SK-N-SH treated with all-trans-retinoic acid at 6 μM for 48 hours (cell line): ENCODE results near the gene RGS12.

Source experiments
- ATAC-seq: fragments of 200-7000 bp; cut with Tn5 transposase; 3 replicates; pipeline ENCODE4 v1.9.1; 2020; ENCODE audit warnings: mild to moderate bottlenecking, moderate library complexity
- ARNTL ChIP-seq: fragments of 450-650 bp; formaldehyde crosslinking; IDR thresholded peaks from 2 replicates; pipeline ENCODE4 v1.5.0; 2020; ENCODE audit warnings: low read depth, mild to moderate bottlenecking, moderate library complexity, borderline replicate concordance
- BACH2 ChIP-seq: fragments of 250-450 bp; sonication (Bioruptor Pico); IDR thresholded peaks from 2 replicates; pipeline ENCODE4 v1.9.0; 2021; ENCODE audit warnings: mild to moderate bottlenecking, borderline replicate concordance
- CSDC2 ChIP-seq: fragments of 250-450 bp; sonication (Bioruptor Pico); IDR thresholded peaks from 2 replicates; pipeline ENCODE4 v1.5.0; 2020; ENCODE audit warnings: mild to moderate bottlenecking, moderate library complexity
- ESRRG ChIP-seq: fragments of 250-450 bp; sonication (Bioruptor Pico); IDR thresholded peaks from 2 replicates; pipeline ENCODE4 v1.6.1; 2021; ENCODE audit warnings: mild to moderate bottlenecking
- GLIS3 ChIP-seq: fragments of 250-450 bp; sonication (Bioruptor Pico); IDR thresholded peaks from 2 replicates; pipeline ENCODE4 v1.5.0; 2020; ENCODE audit warnings: mild to moderate bottlenecking, moderate library complexity
- ISL1 ChIP-seq: fragments of 250-450 bp; sonication (Bioruptor Pico); IDR thresholded peaks from 2 replicates; pipeline ENCODE4 v2.1.2; 2022; ENCODE audit warnings: mild to moderate bottlenecking, moderate library complexity
- OSR1 ChIP-seq: fragments of 250-450 bp; sonication (Bioruptor Pico); IDR thresholded peaks from 2 replicates; pipeline ENCODE4 v1.8.0; 2022; ENCODE audit warnings: moderate library complexity, mild to moderate bottlenecking, inconsistent platforms
- PPARA ChIP-seq: fragments of 250-450 bp; sonication (Bioruptor Pico); IDR thresholded peaks from 2 replicates; pipeline ENCODE4 v1.5.0; 2020; ENCODE audit warnings: mild to moderate bottlenecking, borderline replicate concordance
- RARB ChIP-seq: fragments of 250-450 bp; sonication (Bioruptor Pico); IDR thresholded peaks from 2 replicates; pipeline ENCODE4 v1.8.0; 2021; ENCODE audit warnings: mild to moderate bottlenecking, moderate library complexity
- SNAI2 ChIP-seq: fragments of 250-450 bp; sonication (Bioruptor Pico); IDR thresholded peaks from 2 replicates; pipeline ENCODE4 v1.5.0; 2020; ENCODE audit warnings: mild to moderate bottlenecking, moderate library complexity
- TCF4 ChIP-seq: fragments of 250-450 bp; sonication (Bioruptor Pico); IDR thresholded peaks from 2 replicates; pipeline ENCODE4 v1.8.0; 2021; ENCODE audit warnings: mild to moderate bottlenecking, moderate library complexity, borderline replicate concordance
- TOX ChIP-seq: fragments of 250-450 bp; sonication (Bioruptor Pico); IDR thresholded peaks from 2 replicates; pipeline ENCODE4 v1.8.0; 2021; ENCODE audit warnings: mild to moderate bottlenecking, moderate library complexity, borderline replicate concordance
- ZFP3 ChIP-seq: fragments of 250-450 bp; sonication (Bioruptor Pico); IDR thresholded peaks from 2 replicates; pipeline ENCODE4 v1.5.0; 2020; ENCODE audit warnings: mild to moderate bottlenecking, moderate library complexity
- ZNF70 ChIP-seq: fragments of 450-650 bp; formaldehyde crosslinking; IDR thresholded peaks from 2 replicates; pipeline ENCODE4 v1.5.0; 2020; ENCODE audit warnings: mild to moderate bottlenecking, moderate library complexity
- ZNF8 ChIP-seq: fragments of 450-650 bp; formaldehyde crosslinking; IDR thresholded peaks from 2 replicates; pipeline ENCODE4 v1.5.0; 2020; ENCODE audit warnings: mild to moderate bottlenecking, moderate library complexity
- TF ChIP-seq, protein P1 (sequence below): fragments of 250-450 bp; sonication (Bioruptor Pico); IDR thresholded peaks from 2 replicates; pipeline ENCODE4 v1.5.0; 2020; ENCODE audit warnings: mild to moderate bottlenecking, moderate library complexity
- TF ChIP-seq, protein P2 (sequence below): fragments of 250-450 bp; sonication (Bioruptor Pico); IDR thresholded peaks from 2 replicates; pipeline ENCODE4 v1.5.1; 2021; ENCODE audit warnings: mild to moderate bottlenecking, moderate library complexity
- TF ChIP-seq, protein P3 (sequence below): fragments of 250-450 bp; sonication (Bioruptor Pico); IDR thresholded peaks from 2 replicates; pipeline ENCODE4 v1.8.0; 2020; ENCODE audit warnings: mild to moderate bottlenecking, moderate library complexity, borderline replicate concordance
- TF ChIP-seq, protein P4 (sequence below): fragments of 250-450 bp; sonication (Bioruptor Pico); IDR thresholded peaks from 2 replicates; pipeline ENCODE4 v1.5.1; 2020; ENCODE audit warnings: low read depth, mild to moderate bottlenecking, moderate library complexity
- TF ChIP-seq, protein P5 (sequence below): fragments of 250-450 bp; sonication (Bioruptor Pico); IDR thresholded peaks from 2 replicates; pipeline ENCODE4 v1.8.0; 2021; ENCODE audit warnings: low read depth, mild to moderate bottlenecking, moderate library complexity, borderline replicate concordance

The RGS12 gene

DNA sequence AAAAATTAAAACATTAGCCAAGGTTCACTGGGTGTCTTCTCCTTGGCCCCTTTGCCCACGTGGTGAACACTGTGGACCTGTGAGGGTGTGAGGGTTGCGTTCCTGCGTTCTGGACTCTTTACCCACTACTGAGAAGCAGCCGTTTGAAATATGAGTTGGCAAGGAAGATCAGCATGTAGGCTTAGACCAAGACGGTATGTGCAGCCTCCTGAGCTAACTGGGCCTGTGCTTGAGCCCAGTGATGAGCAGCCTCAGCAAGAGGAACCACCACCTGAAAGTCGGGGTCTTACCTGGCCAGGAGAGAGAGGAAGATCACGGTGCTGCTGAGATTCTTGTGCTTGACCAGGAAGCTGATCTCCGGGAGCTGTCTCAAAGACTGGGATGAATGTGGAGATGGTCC lies 19.5 kb downstream of the RGS12 start:
- TF ChIP-seq BACH2 (CRISPR knock-in tag) (no peak), ZNF8 (CRISPR knock-in tag) (no peak), ARNTL (no peak), SNAI2 (CRISPR knock-in tag) (no peak), RARB (CRISPR knock-in tag) (no peak), ZNF70 (CRISPR knock-in tag) (no peak), ZFP3 (CRISPR knock-in tag) (no peak), ESRRG (CRISPR knock-in tag) (no peak)
- TF ChIP-seq, protein P1, sequence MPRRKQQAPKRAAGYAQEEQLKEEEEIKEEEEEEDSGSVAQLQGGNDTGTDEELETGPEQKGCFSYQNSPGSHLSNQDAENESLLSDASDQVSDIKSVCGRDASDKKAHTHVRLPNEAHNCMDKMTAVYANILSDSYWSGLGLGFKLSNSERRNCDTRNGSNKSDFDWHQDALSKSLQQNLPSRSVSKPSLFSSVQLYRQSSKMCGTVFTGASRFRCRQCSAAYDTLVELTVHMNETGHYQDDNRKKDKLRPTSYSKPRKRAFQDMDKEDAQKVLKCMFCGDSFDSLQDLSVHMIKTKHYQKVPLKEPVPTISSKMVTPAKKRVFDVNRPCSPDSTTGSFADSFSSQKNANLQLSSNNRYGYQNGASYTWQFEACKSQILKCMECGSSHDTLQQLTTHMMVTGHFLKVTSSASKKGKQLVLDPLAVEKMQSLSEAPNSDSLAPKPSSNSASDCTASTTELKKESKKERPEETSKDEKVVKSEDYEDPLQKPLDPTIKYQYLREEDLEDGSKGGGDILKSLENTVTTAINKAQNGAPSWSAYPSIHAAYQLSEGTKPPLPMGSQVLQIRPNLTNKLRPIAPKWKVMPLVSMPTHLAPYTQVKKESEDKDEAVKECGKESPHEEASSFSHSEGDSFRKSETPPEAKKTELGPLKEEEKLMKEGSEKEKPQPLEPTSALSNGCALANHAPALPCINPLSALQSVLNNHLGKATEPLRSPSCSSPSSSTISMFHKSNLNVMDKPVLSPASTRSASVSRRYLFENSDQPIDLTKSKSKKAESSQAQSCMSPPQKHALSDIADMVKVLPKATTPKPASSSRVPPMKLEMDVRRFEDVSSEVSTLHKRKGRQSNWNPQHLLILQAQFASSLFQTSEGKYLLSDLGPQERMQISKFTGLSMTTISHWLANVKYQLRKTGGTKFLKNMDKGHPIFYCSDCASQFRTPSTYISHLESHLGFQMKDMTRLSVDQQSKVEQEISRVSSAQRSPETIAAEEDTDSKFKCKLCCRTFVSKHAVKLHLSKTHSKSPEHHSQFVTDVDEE (CRISPR knock-in tag): no peak
- TF ChIP-seq, all 23 proteins: peak for 0
- ATAC-seq: no peak

DNA sequence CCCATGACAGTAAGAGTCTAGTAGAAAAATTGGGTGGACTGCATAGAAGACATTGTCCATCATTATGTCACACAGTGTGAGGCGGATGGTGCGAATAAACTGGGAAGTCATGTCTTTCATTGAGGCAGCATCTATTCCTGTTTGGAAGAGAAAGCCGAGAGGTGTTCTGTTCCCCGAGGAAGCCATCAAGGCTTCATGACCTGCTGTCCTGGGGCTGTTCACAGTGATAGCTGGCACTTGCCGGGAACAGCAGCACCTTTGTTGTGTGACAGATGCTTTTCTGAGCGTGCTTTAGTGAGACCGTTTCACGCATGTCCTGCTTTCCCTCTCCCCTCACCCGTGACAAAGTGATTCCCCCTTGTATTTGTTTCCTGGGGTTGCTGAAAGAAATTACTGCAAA lies 20.3 kb downstream of the RGS12 start:
- TF ChIP-seq PPARA (CRISPR knock-in tag) (no peak), OSR1 (CRISPR knock-in tag) (no peak), SNAI2 (CRISPR knock-in tag) (no peak), CSDC2 (CRISPR knock-in tag) (no peak), TOX (no peak), ZFP3 (CRISPR knock-in tag) (no peak), ESRRG (CRISPR knock-in tag) (no peak), TCF4 (CRISPR knock-in tag) (no peak)
- TF ChIP-seq, protein P2, sequence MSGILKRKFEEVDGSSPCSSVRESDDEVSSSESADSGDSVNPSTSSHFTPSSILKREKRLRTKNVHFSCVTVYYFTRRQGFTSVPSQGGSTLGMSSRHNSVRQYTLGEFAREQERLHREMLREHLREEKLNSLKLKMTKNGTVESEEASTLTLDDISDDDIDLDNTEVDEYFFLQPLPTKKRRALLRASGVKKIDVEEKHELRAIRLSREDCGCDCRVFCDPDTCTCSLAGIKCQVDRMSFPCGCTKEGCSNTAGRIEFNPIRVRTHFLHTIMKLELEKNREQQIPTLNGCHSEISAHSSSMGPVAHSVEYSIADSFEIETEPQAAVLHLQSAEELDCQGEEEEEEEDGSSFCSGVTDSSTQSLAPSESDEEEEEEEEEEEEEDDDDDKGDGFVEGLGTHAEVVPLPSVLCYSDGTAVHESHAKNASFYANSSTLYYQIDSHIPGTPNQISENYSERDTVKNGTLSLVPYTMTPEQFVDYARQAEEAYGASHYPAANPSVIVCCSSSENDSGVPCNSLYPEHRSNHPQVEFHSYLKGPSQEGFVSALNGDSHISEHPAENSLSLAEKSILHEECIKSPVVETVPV (CRISPR knock-in tag): no peak
- TF ChIP-seq, protein P1 (CRISPR knock-in tag): no peak
- TF ChIP-seq, protein P3, sequence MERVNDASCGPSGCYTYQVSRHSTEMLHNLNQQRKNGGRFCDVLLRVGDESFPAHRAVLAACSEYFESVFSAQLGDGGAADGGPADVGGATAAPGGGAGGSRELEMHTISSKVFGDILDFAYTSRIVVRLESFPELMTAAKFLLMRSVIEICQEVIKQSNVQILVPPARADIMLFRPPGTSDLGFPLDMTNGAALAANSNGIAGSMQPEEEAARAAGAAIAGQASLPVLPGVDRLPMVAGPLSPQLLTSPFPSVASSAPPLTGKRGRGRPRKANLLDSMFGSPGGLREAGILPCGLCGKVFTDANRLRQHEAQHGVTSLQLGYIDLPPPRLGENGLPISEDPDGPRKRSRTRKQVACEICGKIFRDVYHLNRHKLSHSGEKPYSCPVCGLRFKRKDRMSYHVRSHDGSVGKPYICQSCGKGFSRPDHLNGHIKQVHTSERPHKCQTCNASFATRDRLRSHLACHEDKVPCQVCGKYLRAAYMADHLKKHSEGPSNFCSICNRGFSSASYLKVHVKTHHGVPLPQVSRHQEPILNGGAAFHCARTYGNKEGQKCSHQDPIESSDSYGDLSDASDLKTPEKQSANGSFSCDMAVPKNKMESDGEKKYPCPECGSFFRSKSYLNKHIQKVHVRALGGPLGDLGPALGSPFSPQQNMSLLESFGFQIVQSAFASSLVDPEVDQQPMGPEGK (CRISPR knock-in tag): no peak
- ATAC-seq: no peak

DNA sequence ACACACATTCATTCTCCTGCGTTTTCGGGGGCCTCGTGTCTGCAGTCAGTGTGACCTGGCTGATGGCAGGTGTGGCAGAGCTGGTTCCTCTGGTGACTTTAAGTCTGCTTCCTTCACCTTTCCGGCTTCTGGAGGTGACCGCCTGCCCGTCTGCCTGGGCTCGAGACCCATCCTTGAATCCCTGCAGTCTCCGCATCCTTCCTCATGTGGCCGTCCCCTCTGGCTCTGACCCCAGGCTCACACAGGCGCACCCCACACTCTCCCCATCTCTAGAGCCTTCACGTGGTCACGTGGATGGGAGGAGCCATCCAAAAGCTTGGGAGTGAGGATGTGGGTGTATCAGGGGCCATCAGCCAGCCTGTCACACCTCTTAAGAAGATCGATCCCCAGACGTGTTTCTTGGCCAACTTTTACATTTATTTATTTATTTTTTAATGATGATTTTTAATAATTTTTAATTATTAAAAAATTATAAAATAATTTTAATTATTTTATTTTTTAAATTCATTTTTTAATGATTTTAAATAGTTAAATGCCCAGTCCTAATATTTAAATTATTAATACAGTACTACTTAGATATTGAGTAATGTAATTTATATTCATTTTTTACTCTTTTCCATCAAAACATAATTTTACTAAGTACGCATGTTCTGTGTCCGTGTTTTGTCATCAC lies 20.9 kb downstream of the RGS12 start:
- no peak for ATAC-seq
- TF ChIP-seq OSR1 (CRISPR knock-in tag) (no peak), GLIS3 (CRISPR knock-in tag) (no peak), RARB (CRISPR knock-in tag) (no peak), ARNTL (no peak), ISL1 (CRISPR knock-in tag) (no peak), ZFP3 (CRISPR knock-in tag) (no peak), CSDC2 (CRISPR knock-in tag) (no peak), ESRRG (CRISPR knock-in tag) (no peak), TCF4 (CRISPR knock-in tag) (no peak), TOX (no peak), SNAI2 (CRISPR knock-in tag) (no peak), BACH2 (CRISPR knock-in tag) (no peak)
- TF ChIP-seq, protein P1 (CRISPR knock-in tag): no peak
- TF ChIP-seq, protein P4, sequence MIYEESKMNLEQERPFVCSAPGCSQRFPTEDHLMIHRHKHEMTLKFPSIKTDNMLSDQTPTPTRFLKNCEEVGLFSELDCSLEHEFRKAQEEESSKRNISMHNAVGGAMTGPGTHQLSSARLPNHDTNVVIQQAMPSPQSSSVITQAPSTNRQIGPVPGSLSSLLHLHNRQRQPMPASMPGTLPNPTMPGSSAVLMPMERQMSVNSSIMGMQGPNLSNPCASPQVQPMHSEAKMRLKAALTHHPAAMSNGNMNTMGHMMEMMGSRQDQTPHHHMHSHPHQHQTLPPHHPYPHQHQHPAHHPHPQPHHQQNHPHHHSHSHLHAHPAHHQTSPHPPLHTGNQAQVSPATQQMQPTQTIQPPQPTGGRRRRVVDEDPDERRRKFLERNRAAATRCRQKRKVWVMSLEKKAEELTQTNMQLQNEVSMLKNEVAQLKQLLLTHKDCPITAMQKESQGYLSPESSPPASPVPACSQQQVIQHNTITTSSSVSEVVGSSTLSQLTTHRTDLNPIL (CRISPR knock-in tag): no peak
- TF ChIP-seq, protein P5, sequence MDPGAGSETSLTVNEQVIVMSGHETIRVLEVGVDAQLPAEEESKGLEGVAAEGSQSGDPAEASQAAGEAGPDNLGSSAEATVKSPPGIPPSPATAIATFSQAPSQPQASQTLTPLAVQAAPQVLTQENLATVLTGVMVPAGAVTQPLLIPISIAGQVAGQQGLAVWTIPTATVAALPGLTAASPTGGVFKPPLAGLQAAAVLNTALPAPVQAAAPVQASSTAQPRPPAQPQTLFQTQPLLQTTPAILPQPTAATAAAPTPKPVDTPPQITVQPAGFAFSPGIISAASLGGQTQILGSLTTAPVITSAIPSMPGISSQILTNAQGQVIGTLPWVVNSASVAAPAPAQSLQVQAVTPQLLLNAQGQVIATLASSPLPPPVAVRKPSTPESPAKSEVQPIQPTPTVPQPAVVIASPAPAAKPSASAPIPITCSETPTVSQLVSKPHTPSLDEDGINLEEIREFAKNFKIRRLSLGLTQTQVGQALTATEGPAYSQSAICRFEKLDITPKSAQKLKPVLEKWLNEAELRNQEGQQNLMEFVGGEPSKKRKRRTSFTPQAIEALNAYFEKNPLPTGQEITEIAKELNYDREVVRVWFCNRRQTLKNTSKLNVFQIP (CRISPR knock-in tag): no peak
- TF ChIP-seq, all 23 proteins: peak for 0
